Loucy (cell line): ENCODE data around the gene HPCAL4.

Source experiments
- EZH2phosphoT487 ChIP-seq: fragments of 200-600 bp; IDR thresholded peaks from 2 replicates; pipeline ENCODE4 v1.6.1; 2018; ENCODE audit warnings: antibody characterized with exemption, mild to moderate bottlenecking, moderate library complexity, borderline replicate concordance
- TF ChIP-seq, protein P1 (sequence below): fragments of 200-600 bp; sonication (generic); conservative IDR thresholded peaks from 2 replicates; pipeline ENCODE4 v1.5.1; 2014; ENCODE audit warnings: mild to moderate bottlenecking, antibody characterized with exemption, low read length

DNA sequence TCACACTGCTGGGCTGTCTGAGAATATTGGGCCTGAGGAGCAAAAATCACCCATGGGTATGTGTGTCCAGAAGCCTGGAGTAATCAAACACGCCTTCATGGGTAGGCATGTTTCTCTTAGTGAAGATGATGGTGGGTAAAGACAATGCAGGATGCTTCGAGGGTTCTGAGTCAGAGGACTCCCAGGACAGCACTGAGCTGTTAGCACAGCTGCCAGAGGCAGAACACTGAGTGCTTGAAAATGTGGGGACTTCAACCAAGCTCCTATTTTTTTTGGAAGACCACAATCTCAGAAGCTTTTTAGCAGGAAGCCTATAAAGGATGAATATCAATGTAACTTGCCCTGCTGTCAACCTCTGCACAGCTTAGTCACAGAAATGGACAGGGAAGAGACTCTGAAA is 11.4 kb downstream of the HPCAL4 start:
- TF ChIP-seq, protein P1, sequence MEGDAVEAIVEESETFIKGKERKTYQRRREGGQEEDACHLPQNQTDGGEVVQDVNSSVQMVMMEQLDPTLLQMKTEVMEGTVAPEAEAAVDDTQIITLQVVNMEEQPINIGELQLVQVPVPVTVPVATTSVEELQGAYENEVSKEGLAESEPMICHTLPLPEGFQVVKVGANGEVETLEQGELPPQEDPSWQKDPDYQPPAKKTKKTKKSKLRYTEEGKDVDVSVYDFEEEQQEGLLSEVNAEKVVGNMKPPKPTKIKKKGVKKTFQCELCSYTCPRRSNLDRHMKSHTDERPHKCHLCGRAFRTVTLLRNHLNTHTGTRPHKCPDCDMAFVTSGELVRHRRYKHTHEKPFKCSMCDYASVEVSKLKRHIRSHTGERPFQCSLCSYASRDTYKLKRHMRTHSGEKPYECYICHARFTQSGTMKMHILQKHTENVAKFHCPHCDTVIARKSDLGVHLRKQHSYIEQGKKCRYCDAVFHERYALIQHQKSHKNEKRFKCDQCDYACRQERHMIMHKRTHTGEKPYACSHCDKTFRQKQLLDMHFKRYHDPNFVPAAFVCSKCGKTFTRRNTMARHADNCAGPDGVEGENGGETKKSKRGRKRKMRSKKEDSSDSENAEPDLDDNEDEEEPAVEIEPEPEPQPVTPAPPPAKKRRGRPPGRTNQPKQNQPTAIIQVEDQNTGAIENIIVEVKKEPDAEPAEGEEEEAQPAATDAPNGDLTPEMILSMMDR = no peak
- TF ChIP-seq EZH2phosphoT487 = no peak
